ENCODE data around the gene PTX4. TPM values are rescaled to one million over a fixed set of nuclear protein-coding genes. Genes with fewer than 3 reads are reported as not detected.
"Not testable (repeated sequence)": the region's sequence is repeated elsewhere in the genome, so short reads cannot be mapped to it uniquely, and the experiment has no call there.

PTX4 gene
- total RNA-seq, 1 experiment from 2014 or later: 0.22 TPM

DNA sequence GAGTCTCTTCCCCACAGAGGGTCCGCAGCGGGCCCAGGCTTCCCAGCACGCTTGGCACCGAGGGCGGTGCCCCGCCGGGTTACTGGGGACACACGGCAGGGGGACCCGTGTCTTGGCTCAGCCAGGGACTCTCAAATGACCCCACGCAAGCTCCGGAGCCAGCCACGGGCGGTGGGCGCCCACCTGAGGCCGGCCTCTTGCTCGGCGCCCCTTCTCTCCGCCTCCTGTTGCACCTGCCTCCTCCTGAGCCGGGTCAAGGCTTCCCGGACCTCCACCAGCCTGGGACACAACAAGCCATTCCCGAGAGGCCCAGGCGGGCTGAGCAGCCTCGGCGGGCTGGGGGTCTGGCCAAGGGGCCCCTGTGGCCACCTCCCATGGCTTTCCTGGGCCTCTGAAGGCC is 46.0 kb downstream of the PTX4 start:
- DNase-seq (no peak), ATAC-seq (no peak)
- intact Hi-C loops (cut with micrococcal nuclease): no loop called here
- no peaks in the 10 kb centered on the region for H4K20me1 ChIP-seq (ENCODE audit: low read length)
- H3K4me2 ChIP-seq (ENCODE audit: low read length): no peak overlapping the region
- H3K9ac ChIP-seq (ENCODE audit: low read length): no peak overlapping the region
- no peak overlapping the region for H2AFZ ChIP-seq (ENCODE audit: low read length)
- H3K4me1 ChIP-seq (ENCODE audit: insufficient read depth, low read length): no peaks in the 10 kb centered on the region
- H3K27me3 ChIP-seq (ENCODE audit: low read length): no peaks in the 10 kb centered on the region
- no peaks in the 10 kb centered on the region for H3K9me2 ChIP-seq (replicated peaks; ENCODE audit: low read length)
- no peaks in the 10 kb centered on the region for H3K9me3 ChIP-seq (ENCODE audit: low read length)
- no peak for TF ChIP-seq EZH2 (IDR thresholded peaks at IDR 0.05; ENCODE audit: low read length, unreplicated experiment)
- TF ChIP-seq, protein P1, sequence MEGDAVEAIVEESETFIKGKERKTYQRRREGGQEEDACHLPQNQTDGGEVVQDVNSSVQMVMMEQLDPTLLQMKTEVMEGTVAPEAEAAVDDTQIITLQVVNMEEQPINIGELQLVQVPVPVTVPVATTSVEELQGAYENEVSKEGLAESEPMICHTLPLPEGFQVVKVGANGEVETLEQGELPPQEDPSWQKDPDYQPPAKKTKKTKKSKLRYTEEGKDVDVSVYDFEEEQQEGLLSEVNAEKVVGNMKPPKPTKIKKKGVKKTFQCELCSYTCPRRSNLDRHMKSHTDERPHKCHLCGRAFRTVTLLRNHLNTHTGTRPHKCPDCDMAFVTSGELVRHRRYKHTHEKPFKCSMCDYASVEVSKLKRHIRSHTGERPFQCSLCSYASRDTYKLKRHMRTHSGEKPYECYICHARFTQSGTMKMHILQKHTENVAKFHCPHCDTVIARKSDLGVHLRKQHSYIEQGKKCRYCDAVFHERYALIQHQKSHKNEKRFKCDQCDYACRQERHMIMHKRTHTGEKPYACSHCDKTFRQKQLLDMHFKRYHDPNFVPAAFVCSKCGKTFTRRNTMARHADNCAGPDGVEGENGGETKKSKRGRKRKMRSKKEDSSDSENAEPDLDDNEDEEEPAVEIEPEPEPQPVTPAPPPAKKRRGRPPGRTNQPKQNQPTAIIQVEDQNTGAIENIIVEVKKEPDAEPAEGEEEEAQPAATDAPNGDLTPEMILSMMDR (conservative IDR thresholded peaks at IDR 0.05; ENCODE audit: low read depth, low read length): no peak
- no peak for TF ChIP-seq EZH2phosphoT487 (IDR thresholded peaks at IDR 0.05; ENCODE audit: borderline replicate concordance, low read length)
- H3K27ac ChIP-seq (ENCODE audit: low read length): no peak overlapping the region
- POLR2A ChIA-PET (ENCODE audit: unreplicated experiment): no interaction called here
- no peaks in the 10 kb centered on the region for H3K79me2 ChIP-seq (ENCODE audit: low read length)
- CTCF ChIA-PET: no interaction called here
- H3F3A ChIP-seq (ENCODE audit: low read length, unreplicated experiment): no peaks in the 10 kb centered on the region
- H3K4me3 ChIP-seq (ENCODE audit: low read length): no peak overlapping the region
- no peaks in the 10 kb centered on the region for H3K36me3 ChIP-seq (ENCODE audit: low read depth, low read length)
- BruUV-seq (replicated peaks): no TSS peak

DNA sequence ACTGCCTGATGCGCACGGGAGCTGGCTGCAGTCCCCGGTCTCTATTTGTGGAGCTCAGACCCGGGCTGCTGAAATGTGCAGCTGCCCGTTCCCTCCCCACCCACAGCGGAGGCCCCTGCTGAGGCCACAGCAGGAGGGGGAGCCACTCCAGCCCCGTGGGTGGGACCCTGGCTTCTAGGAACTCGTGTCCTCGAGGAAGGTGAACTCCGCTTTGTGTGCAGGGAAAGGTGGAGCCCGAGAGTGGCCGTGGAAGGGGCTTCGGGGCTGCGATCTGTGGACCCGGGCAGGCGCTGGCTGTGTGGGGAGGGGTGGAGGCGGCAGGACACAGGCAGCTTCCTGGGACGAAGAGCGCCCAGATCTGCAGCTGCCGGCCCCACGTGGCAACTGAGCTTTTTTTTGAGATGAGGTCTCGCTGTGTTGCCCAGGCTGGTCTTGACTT is 47.3 kb downstream of the PTX4 start:
- ChIA-PET POLR2A (ENCODE audit: unreplicated experiment) (no interaction called here), CTCF (no interaction called here)
- Histone ChIP-seq H3K36me3 (ENCODE audit: low read depth, low read length) (no peaks in the 10 kb centered on the region), H3F3A (ENCODE audit: low read length, unreplicated experiment) (no peaks in the 10 kb centered on the region), H3K79me2 (ENCODE audit: low read length) (no peaks in the 10 kb centered on the region), H3K9ac (ENCODE audit: low read length) (no peak overlapping the region), H3K9me3 (ENCODE audit: low read length) (no peaks in the 10 kb centered on the region), H3K27me3 (ENCODE audit: low read length) (no peaks in the 10 kb centered on the region), H3K4me3 (ENCODE audit: low read length) (no peak overlapping the region), H3K9me2 (replicated peaks; ENCODE audit: low read length) (no peaks in the 10 kb centered on the region), H3K27ac (ENCODE audit: low read length) (no peak overlapping the region), H3K4me2 (ENCODE audit: low read length) (no peak overlapping the region), H2AFZ (ENCODE audit: low read length) (no peak overlapping the region), H3K4me1 (ENCODE audit: insufficient read depth, low read length) (no peaks in the 10 kb centered on the region), H4K20me1 (ENCODE audit: low read length) (no peaks in the 10 kb centered on the region)
- DNase-seq: no peak
- TF ChIP-seq, protein P1 (conservative IDR thresholded peaks at IDR 0.05; ENCODE audit: low read depth, low read length): no peak
- TF ChIP-seq EZH2 (IDR thresholded peaks at IDR 0.05; ENCODE audit: low read length, unreplicated experiment): no peak
- intact Hi-C loops (cut with micrococcal nuclease): no loop called here
- ATAC-seq: no peak
- BruUV-seq (replicated peaks): no TSS peak

DNA sequence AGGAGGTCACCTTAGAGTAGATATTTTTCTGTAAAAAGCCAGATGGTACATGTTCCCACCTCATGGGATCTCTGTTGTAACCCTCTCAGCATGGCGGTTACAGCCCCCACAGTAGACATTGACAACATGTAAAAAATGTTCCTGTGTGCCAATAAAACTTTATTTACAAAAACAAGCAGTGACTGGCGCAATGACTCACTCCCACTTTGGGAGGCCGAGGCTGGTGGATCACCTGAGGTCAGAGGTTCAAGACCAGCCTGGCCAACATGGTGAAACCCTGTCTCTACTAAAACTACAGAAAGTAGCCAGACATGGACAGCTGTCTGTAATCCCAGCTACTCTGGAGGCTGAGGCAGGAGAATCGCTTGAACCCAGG is 49.1 kb downstream of the PTX4 start:
- H3K4me2 ChIP-seq (ENCODE audit: low read length); H3K4me1 ChIP-seq (ENCODE audit: insufficient read depth, low read length); H3K9me3 ChIP-seq (ENCODE audit: low read length); H4K20me1 ChIP-seq (ENCODE audit: low read length); intact Hi-C loops (cut with micrococcal nuclease); H3K9ac ChIP-seq (ENCODE audit: low read length); H3K4me3 ChIP-seq (ENCODE audit: low read length); H2AFZ ChIP-seq (ENCODE audit: low read length); H3K9me2 ChIP-seq (replicated peaks; ENCODE audit: low read length); H3F3A ChIP-seq (ENCODE audit: low read length, unreplicated experiment); DNase-seq; POLR2A ChIA-PET (ENCODE audit: unreplicated experiment); CTCF ChIA-PET; ATAC-seq; H3K27ac ChIP-seq (ENCODE audit: low read length); BruUV-seq (replicated peaks); H3K79me2 ChIP-seq (ENCODE audit: low read length); H3K27me3 ChIP-seq (ENCODE audit: low read length); H3K36me3 ChIP-seq (ENCODE audit: low read depth, low read length): not testable (repeated sequence)

Measured in PC-3 (cell line).